Fibroblast of pulmonary artery (primary cell): ENCODE results near the gene LBP.

Experiments used
- DNase-seq: peaks from one replicate; pipeline ENCODE4 v3.0.0-alpha.2; 2010; ENCODE audit warnings: low read depth
- H3K4me3 ChIP-seq: replicated peaks from 2 replicates; pipeline ENCODE4 v1.5.1; 2011; ENCODE audit warnings: low read depth, mild to moderate bottlenecking, control low read depth, low read length, moderate library complexity
- TF ChIP-seq, protein P1 (sequence below): IDR thresholded peaks from 2 replicates; pipeline ENCODE4 v1.5.1; 2011; ENCODE audit warnings: mild to moderate bottlenecking, control low read depth, low read length, inconsistent platforms; ENCODE audit errors: missing control alignments

Gene LBP

DNA sequence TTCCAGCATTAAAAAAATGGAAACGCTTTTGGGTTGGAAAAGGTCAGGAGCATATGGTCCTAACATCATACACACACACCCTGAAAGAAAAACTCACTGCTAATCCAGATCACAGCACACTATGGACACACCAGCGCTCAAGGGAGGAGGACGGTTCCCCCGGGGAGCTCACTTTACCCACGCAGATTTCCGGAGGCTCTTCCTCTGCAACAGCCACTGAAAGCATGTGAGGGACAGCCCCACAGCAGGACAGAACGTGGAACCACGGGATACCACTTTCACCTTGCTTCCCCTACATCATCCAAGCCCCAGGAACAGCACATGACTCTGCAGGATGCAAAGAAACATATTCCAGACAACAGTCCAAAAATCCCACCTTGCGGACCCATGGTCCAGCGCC is 75.6 kb downstream of the LBP start:
- no peak for DNase-seq
- TF ChIP-seq, protein P1, sequence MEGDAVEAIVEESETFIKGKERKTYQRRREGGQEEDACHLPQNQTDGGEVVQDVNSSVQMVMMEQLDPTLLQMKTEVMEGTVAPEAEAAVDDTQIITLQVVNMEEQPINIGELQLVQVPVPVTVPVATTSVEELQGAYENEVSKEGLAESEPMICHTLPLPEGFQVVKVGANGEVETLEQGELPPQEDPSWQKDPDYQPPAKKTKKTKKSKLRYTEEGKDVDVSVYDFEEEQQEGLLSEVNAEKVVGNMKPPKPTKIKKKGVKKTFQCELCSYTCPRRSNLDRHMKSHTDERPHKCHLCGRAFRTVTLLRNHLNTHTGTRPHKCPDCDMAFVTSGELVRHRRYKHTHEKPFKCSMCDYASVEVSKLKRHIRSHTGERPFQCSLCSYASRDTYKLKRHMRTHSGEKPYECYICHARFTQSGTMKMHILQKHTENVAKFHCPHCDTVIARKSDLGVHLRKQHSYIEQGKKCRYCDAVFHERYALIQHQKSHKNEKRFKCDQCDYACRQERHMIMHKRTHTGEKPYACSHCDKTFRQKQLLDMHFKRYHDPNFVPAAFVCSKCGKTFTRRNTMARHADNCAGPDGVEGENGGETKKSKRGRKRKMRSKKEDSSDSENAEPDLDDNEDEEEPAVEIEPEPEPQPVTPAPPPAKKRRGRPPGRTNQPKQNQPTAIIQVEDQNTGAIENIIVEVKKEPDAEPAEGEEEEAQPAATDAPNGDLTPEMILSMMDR, result no peak
- no peak overlapping the region for H3K4me3 ChIP-seq

DNA sequence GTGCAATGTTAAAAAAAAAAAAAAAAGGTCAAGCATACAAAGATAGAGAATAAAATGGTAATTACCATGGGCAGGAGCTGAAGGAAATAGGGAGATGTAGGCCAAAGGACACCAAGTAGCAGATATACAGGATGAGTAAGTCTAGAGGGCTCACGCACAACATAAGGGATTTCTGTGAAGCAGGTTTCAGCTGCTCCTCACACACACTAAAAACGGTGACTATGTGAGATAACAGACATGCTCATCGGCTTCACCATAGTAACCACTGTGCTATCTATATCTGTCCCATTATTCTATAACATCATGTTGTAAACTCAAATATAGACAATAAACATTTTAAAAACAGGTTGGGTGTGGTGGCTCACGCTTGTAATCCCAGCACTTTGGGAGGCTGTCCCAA is 77.3 kb downstream of the LBP start:
- no peak for DNase-seq
- TF ChIP-seq, protein P1, result no peak
- H3K4me3 ChIP-seq, result no peak overlapping the region

DNA sequence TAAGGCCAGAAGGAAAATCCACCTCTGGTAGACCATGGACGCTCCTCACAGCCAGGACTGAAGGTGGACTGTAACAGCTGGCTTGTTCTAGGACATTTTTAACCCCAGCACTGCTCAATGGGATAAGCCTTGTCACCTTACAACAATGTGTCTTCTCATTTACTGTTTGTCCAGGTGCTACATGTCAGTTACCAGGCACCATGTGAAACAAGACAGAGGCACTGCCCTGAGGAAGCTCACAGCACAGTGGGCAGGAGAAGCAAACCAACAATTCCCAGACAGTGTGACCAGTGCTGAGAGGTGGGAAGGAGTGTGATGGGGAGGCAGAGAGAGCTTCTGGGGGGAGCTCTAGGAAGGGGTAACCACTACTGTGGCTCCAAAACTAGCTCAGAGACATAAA is 78.1 kb downstream of the LBP start:
- DNase-seq, result no peak
- TF ChIP-seq, protein P1, result no peak
- H3K4me3 ChIP-seq, result no peak overlapping the region

GRCh38 chr20:38426006-38426897 is 80.0 kb downstream of the LBP start:
- TF ChIP-seq, protein P1, result no peak
- peak; percentile 84 for DNase-seq
- H3K4me3 ChIP-seq, result no peak overlapping the region
